HPDE6-E6E7 (cell line): ENCODE data around the gene TCTN2.

Source experiments
- DNase-seq: peaks from one replicate; pipeline ENCODE4 v3.0.0; 2011; ENCODE audit warnings: missing footprints; ENCODE audit errors: extremely low spot score

TCTN2 gene

GRCh38 chr12:123670882-123671728 is at the start of gene TCTN2:
TSS of gene TCTN2 (plus strand) at chr12:123671113. CDS start at chr12:123671241, 128 bp downstream.
- peak; percentile 99 for DNase-seq

GRCh38 chr12:123621619-123622530 is 49.0 kb upstream of the TCTN2 start:
- peak; percentile 67 for DNase-seq

- peak; percentile 99 for DNase-seq
Observed at GRCh38 chr12:123633379-123634141, 37.4 kb upstream of the TCTN2 start, which contains the start of the genes EIF2B1 and GTF2H3. TSS of gene EIF2B1 (minus strand) at chr12:123633686. CDS start at chr12:123633557, 129 bp downstream. TSS of gene GTF2H3 (plus strand) at chr12:123633829. CDS start at chr12:123633860, 31 bp downstream.

- no peak for DNase-seq
Observed at GRCh38 chr12:123634142-123634561, 36.8 kb upstream of the TCTN2 start.

GRCh38 chr12:123643911-123644310 is 27.0 kb upstream of the TCTN2 start:
- no peak for DNase-seq

GRCh38 chr12:123645380-123645779 is 25.5 kb upstream of the TCTN2 start:
- no peak for DNase-seq

- DNase-seq, result no peak
Observed at GRCh38 chr12:123645878-123646277, 25.0 kb upstream of the TCTN2 start.

- no peak for DNase-seq
Observed at GRCh38 chr12:123648401-123648800, 22.5 kb upstream of the TCTN2 start.

- DNase-seq, result no peak
Observed at GRCh38 chr12:123654129-123654701, 16.7 kb upstream of the TCTN2 start.

- DNase-seq, result no peak
Observed at GRCh38 chr12:123655420-123655819, 15.5 kb upstream of the TCTN2 start.

GRCh38 chr12:123656392-123656791 is 14.5 kb upstream of the TCTN2 start:
- no peak for DNase-seq

GRCh38 chr12:123657211-123657610 is 13.7 kb upstream of the TCTN2 start:
- DNase-seq, result no peak

GRCh38 chr12:123659996-123660727 is 10.8 kb upstream of the TCTN2 start:
- DNase-seq, result peak; percentile 89

- DNase-seq, result no peak
Observed at GRCh38 chr12:123667771-123668170, 3.1 kb upstream of the TCTN2 start.

GRCh38 chr12:123671876-123672275 is 963 bp downstream of the TCTN2 start:
- DNase-seq, result no peak

- DNase-seq, result no peak
Observed at GRCh38 chr12:123675436-123675835, 4.5 kb downstream of the TCTN2 start.

GRCh38 chr12:123676616-123677320 is 5.9 kb downstream of the TCTN2 start:
- DNase-seq, result no peak

- no peak for DNase-seq
Observed at GRCh38 chr12:123678981-123679380, 8.1 kb downstream of the TCTN2 start.

GRCh38 chr12:123681605-123682004 is 10.7 kb downstream of the TCTN2 start:
- DNase-seq, result no peak

GRCh38 chr12:123683964-123684363 is 13.1 kb downstream of the TCTN2 start:
- no peak for DNase-seq
